ENCODE results near the gene MAML1.
A peak's percentile ranks its signal among the peaks of the same experiment; 100 is the strongest.

Gene MAML1

GRCh38 chr5:179800696-179801201 is 68.1 kb downstream of the MAML1 start:
- no peak for DNase-seq
- intact Hi-C loops (cut with DNase I) = loop anchor here (5.0 to 10.0 kb wide), 2 partner anchors 107 to 294 kb away; partner anchors contain the start of gene TBC1D9B

- DNase-seq = peak in 9 of 10 donors; percentile 58 to 94 (median 72)
- intact Hi-C loops (cut with DNase I) = loop anchor here (5.0 to 10.0 kb wide), 2 partner anchors 106 to 293 kb away; partner anchors contain the start of gene TBC1D9B
Observed at GRCh38 chr5:179801304-179802206, 68.9 kb downstream of the MAML1 start.

GRCh38 chr5:179802207-179802883 is 69.7 kb downstream of the MAML1 start:
- DNase-seq = peak in 1 of 10 donors; percentile 75
- intact Hi-C loops (cut with DNase I) = loop anchor here (5.0 to 10.0 kb wide), 2 partner anchors 105 to 292 kb away; partner anchors contain the start of gene TBC1D9B

GRCh38 chr5:179802950-179803562 is 70.4 kb downstream of the MAML1 start:
- intact Hi-C loops (cut with DNase I) = loop anchor here (5.0 to 10.0 kb wide), 2 partner anchors 104 to 292 kb away; partner anchors contain the start of gene TBC1D9B
- DNase-seq = peak in 1 of 10 donors; percentile 60

DNA sequence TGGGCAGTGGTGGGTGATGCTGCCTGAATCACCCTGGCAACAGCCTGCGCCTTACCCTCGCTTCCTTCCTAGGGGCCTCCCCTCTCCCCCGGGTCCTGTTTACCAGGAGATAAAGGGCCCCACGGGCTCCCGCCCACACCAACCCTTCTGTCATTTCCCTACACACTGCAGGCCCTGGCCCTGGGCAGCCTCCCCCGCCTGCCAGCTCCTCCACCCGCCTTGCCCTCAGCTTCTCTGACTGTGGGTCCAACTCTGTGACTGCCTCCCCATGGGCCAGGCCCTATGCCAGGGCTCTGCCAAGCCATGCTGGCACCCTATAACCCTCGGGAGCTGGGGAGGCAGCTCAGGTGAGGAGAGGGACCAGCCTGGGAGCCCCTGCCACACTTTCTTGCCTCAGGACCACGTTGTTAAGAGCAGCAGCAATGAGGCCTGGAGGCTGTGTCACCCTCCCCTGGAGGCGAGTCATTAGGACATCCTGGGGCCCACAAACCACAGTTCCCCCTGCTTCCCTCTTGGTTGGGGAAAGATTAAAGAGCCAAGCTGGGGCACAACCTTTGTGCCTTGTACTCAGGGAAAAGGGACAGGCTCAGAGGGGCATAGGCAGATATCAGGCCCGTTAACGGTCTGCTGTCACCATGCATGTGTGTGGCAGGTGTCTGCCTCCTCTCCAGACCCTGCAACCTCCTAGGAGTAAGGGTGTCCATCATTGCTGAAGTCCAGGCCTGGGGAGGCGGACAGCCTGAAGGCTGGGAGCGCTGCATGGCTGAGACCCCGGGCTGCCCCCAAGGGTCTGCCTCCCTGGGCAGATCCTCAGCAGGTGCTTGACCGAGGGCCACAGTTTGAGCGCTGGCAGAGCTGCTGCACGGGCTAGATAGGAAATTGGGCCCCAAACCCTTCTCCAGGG is 71.3 kb downstream of the MAML1 start:
- DNase-seq = peak in 1 of 10 donors; percentile 79
- intact Hi-C loops (cut with DNase I) = loop anchor here (5.0 to 10.0 kb wide), 2 partner anchors 103 to 291 kb away; partner anchors contain the start of gene TBC1D9B

GRCh38 chr5:179804555-179804947 is 71.9 kb downstream of the MAML1 start:
- DNase-seq = no peak
- intact Hi-C loops (cut with DNase I) = loop anchor here (5.0 to 10.0 kb wide), 2 partner anchors 103 to 290 kb away; partner anchors contain the start of gene TBC1D9B

- peak in 2 of 10 donors; percentile 62 to 80 for DNase-seq
- intact Hi-C loops (cut with DNase I) = loop anchor here (5.0 to 10.0 kb wide), 3 partner anchors 52 to 290 kb away; partner anchors contain the start of gene MRNIP
Observed at GRCh38 chr5:179805070-179805528, 72.5 kb downstream of the MAML1 start.

DNA sequence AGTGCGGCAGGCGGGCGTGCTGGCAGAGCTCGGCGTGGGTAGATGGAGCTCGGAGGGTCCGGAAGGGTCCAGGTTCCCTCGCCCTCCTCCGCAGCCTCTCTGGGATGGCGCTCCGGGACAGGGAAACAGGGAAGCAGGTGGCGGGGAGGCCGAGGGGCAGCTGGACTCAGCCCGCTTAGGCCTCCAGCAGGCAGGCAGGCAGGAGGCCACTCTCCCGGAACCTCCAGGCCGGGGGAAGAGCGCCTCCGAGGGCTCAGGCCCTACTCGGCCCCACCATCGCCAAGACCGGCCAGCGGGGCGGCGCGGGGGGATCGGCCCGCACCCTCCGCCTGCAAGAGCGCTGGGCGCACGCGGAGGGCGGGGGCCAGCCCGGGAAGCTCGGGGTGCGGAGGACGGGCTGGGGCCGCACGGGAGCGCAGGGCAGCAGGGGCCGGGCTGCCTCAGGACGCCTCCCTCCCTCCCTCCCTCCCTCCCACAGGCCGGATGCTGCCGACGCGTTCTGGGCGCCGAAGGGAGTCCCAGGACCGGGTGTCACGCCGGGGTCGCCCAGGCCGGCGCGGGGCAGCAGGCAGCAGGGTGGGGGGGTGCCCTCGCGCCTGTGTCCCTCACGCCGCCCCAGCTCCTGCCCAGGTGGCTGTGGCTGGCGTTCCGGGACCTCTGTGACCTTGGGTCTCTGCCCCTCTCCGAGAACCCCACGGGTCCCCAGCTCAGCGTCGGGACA is 73.1 kb downstream of the MAML1 start:
- intact Hi-C loops (cut with DNase I) = loop anchor here (2.0 to 10.0 kb wide), 4 partner anchors 15 to 289 kb away; partner anchors contain the start of genes MRNIP and SQSTM1
- DNase-seq = peak in 3 of 10 donors; percentile 52 to 90 (median 87)

- intact Hi-C loops (cut with DNase I) = loop anchor here (2.0 to 10.0 kb wide), 4 partner anchors 14 to 288 kb away; partner anchors contain the start of genes MRNIP and SQSTM1
- DNase-seq = peak in 9 of 10 donors; percentile 58 to 96 (median 70)
Observed at GRCh38 chr5:179806250-179807048, 73.8 kb downstream of the MAML1 start, which contains the start of gene MGAT4B. TSS of gene MGAT4B (minus strand) at chr5:179806866. CDS start at chr5:179806583, 283 bp downstream.

- intact Hi-C loops (cut with DNase I) = no loop called here
- peak in 2 of 10 donors; percentile 63 to 85 for DNase-seq
Observed at GRCh38 chr5:179812135-179812825, 79.7 kb downstream of the MAML1 start.

DNA sequence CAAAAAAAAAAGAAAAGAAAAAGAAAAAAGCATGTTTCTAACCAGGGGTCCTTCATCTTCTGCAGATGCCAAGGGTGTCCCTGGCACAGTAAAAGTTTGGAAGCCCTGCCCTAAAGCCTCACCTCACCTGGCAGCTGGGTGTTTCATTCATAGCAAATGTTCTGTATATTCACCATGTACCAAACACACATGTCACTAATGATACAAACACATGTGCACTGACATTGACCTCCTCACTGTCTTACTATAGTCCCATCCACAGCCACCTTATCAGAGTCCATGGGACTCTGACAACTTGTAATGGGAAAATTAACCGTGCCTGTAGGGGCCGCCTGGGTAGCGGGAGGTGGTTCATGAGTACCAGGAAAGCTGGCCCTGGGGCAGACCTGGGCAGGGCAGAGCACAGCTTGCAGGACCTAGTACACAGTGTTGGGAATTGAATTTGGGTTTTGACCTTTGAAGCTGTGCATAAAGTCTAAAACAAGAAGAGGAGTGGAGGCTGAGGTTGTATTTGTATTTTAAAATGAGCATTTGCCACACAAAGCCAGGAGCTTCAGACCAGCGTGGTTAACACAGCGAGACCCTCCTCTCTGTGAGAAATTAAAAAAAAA is 80.5 kb downstream of the MAML1 start:
- intact Hi-C loops (cut with DNase I) = no loop called here

GRCh38 chr5:179814090-179814489 is 81.5 kb downstream of the MAML1 start:
- intact Hi-C loops (cut with DNase I) = no loop called here
- DNase-seq = no peak

More for the DNA sequence above, 80.5 kb downstream of the MAML1 start:
- DNase-seq = peak in 1 of 10 donors; percentile 32

GRCh38 chr5:179815491-179816249 is 83.0 kb downstream of the MAML1 start:
- peak in 2 of 10 donors; percentile 55 to 81 for DNase-seq
- intact Hi-C loops (cut with DNase I) = no loop called here

- intact Hi-C loops (cut with DNase I) = no loop called here
- peak in 3 of 10 donors; percentile 16 to 77 (median 75) for DNase-seq
Observed at GRCh38 chr5:179816401-179816795, 83.8 kb downstream of the MAML1 start.

- peak in 5 of 10 donors; percentile 28 to 88 (median 77) for DNase-seq
- intact Hi-C loops (cut with DNase I) = no loop called here
Observed at GRCh38 chr5:179816796-179817469, 84.3 kb downstream of the MAML1 start.
